Prostate gland (tissue), 2 donors: ENCODE data around the gene LMTK3. TPM values are rescaled to one million over a fixed set of nuclear protein-coding genes. Genes with fewer than 3 reads are reported as not detected.

Experiments
- DNase-seq: peaks from one replicate; pipeline ENCODE4 v3.0.0-alpha.2; 2019; ENCODE audit warnings: low spot score
- H3K27ac ChIP-seq, 2 donors: fragments of 200-600 bp; sonication (generic); 2 replicates each; pipeline ENCODE4 v1.5.1; 2017 to 2019
- H3K27me3 ChIP-seq: fragments of 200-600 bp; sonication (generic); replicated peaks from 2 replicates; pipeline ENCODE4 v1.5.1; 2019; ENCODE audit not compliant: insufficient read depth
- H3K36me3 ChIP-seq, 2 donors: fragments of 200-600 bp; sonication (generic); 1 replicate in 1 of 2; 2 replicates in 1 of 2; pipeline versions ENCODE4 v1.5.1 to v1.8.1; 2017 to 2019
- H3K4me1 ChIP-seq: fragments of 200-600 bp; sonication (generic); replicated peaks from 2 replicates; pipeline ENCODE4 v1.5.1; 2019
- H3K4me3 ChIP-seq, 2 donors: fragments of 200-600 bp; sonication (generic); 2 replicates each; pipeline ENCODE4 v1.5.1; 2017 to 2019
- H3K9me3 ChIP-seq: fragments of 200-600 bp; sonication (generic); 2 replicates; pipeline ENCODE4 v1.5.1; 2017
- POLR2A ChIP-seq: fragments of 450-650 bp; IDR thresholded peaks from one replicate; pipeline ENCODE4 v1.6.1; 2016; ENCODE audit warnings: antibody characterized with exemption, mild to moderate bottlenecking
- POLR2AphosphoS5 ChIP-seq: sonication (generic); formaldehyde crosslinking; IDR thresholded peaks from one replicate; pipeline ENCODE4 v1.6.1; 2017; ENCODE audit warnings: antibody characterized with exemption
- WGBS: methylation state at CpG from one replicate; pipeline ENCODE4 v1.1.5; 2018; 5-methylcytosine and 5-hydroxymethylcytosine counted together
- intact Hi-C: fragments of 100-400 bp; cut with DNase I; formaldehyde crosslinking; loops from one replicate; pipeline ENCODE4 v1.14.2; 2022
- total RNA-seq, 2 donors: library from RNA; depleted of rRNA; stranded (reverse); fragments of >200 nt; gene quantifications; one replicate each; pipeline ENCODE4 v1.1.0, GENCODE V29; 2016
- TF ChIP-seq, protein P1 (sequence below), 4 experiments: fragments of 200-600 bp in 2 of 4; fragments of 450-650 bp in 2 of 4; sonication (generic) in 2 of 4; IDR thresholded peaks; 1 replicate in 3 of 4; 2 replicates in 1 of 4; pipeline ENCODE4 v1.5.1; 2016 to 2019; ENCODE audit warnings: antibody characterized with exemption in 4 of 4, mild to moderate bottlenecking in 2 of 4, moderate library complexity in 2 of 4

Gene LMTK3
- total RNA-seq, 2 donors from 2014 or later, result 7.4 to 10.2 TPM

GRCh38 chr19:48547722-48548121, 36.1 kb upstream of the LMTK3 start:
- intact Hi-C loops, result no loop called here
- H3K4me3 ChIP-seq, result no peak overlapping the region
- no peak overlapping the region for H3K27ac ChIP-seq
- TF ChIP-seq POLR2AphosphoS5 (no peak), POLR2A (no peak)
- TF ChIP-seq, protein P1, sequence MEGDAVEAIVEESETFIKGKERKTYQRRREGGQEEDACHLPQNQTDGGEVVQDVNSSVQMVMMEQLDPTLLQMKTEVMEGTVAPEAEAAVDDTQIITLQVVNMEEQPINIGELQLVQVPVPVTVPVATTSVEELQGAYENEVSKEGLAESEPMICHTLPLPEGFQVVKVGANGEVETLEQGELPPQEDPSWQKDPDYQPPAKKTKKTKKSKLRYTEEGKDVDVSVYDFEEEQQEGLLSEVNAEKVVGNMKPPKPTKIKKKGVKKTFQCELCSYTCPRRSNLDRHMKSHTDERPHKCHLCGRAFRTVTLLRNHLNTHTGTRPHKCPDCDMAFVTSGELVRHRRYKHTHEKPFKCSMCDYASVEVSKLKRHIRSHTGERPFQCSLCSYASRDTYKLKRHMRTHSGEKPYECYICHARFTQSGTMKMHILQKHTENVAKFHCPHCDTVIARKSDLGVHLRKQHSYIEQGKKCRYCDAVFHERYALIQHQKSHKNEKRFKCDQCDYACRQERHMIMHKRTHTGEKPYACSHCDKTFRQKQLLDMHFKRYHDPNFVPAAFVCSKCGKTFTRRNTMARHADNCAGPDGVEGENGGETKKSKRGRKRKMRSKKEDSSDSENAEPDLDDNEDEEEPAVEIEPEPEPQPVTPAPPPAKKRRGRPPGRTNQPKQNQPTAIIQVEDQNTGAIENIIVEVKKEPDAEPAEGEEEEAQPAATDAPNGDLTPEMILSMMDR (IDR thresholded peaks at IDR 0.05), result no peak
- H3K27me3 ChIP-seq, result no peaks in the 10 kb centered on the region
- peaks cover 9% of the 10 kb centered on the region for H3K4me1 ChIP-seq
- DNase-seq, result no peak
- WGBS, result 85% methylated on average over 1 of the region's 1 CpG
- H3K36me3 ChIP-seq, result no peaks in the 10 kb centered on the region
- no peaks in the 10 kb centered on the region for H3K9me3 ChIP-seq

DNA sequence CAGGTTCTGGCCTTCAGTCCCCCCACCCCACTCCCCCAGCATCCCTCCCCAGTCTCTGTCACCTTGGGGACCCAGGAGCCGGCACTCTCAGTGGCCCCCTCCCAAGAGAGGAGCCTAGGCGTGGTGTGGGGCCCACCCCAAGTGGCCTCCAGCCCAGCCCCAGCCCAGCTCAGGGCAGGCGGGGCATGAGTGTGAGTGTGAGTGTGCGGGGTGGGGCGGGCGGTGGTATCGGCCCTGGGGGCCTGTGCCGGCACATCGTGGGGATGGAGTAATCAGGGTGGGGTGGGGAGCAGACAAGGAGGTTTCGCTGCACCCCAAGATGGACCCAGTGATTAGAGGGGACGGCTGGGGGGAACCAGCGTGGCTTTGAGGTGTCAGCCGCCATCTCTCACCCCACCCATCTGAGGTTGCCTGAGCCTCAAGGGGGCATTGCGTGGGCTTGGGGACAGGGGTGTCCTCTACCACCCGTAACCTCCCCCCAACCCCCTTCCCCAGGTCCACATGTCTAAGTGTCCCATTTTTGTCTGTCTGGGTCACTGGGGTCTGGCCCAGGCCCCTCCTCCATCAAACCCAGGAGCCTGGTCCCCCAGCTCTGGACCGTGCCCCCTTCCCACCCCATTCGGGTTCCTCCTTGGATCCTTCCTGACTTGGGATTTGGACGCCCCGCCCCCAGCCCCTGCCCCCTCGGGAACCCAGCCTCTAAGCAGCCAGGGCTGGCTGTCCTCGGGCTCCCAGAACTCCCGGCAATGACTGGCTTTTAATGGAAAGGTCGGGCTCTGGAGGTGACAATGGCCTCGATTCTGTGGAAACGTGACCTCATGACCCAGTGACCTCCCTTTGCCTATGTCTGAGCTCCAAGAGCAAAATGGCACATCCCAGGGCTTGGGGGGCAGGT, 33.5 kb upstream of the LMTK3 start:
- peaks cover 4% of the 10 kb centered on the region for H3K4me1 ChIP-seq
- TF ChIP-seq, protein P1 (IDR thresholded peaks at IDR 0.05), result no peak
- TF ChIP-seq POLR2AphosphoS5, result no peak
- H3K27ac ChIP-seq, result no peak overlapping the region
- H3K9me3 ChIP-seq, result no peaks in the 10 kb centered on the region
- intact Hi-C loops, result no loop called here
- DNase-seq, result no peak
- no peaks in the 10 kb centered on the region for H3K36me3 ChIP-seq
- 63% methylated on average over 25 of the region's 25 CpGs for WGBS
- no peak overlapping the region for H3K4me3 ChIP-seq
- H3K27me3 ChIP-seq, result no peaks in the 10 kb centered on the region

- peaks cover 4% of the 10 kb centered on the region for H3K4me1 ChIP-seq
- peak; percentile 93 for TF ChIP-seq POLR2AphosphoS5
- TF ChIP-seq POLR2A, result no peak
These were observed 31.6 kb upstream of the LMTK3 start for GRCh38 chr19:48543121-48543710.

DNA sequence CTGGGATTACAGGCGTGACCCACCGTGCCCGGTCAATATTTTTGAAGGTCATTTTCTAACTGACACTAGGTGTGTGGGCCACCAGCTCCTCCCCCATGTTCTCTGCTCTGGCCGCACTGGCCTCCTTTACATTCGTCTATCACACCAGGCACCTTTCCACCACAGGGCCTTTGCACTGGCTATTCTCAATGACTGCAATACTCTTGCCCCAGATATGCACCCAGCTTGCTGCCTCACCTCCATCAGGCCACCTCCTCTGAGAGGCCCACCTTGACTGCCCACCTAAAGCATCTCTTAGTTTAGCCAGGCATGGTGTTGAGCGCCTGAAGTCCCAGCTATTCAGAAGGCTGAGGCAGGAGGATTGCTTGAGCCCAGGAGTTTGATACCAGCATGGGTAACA, 30.2 kb upstream of the LMTK3 start:
- Histone ChIP-seq H3K4me1 (peaks cover 4% of the 10 kb centered on the region), H3K36me3 (no peaks in the 10 kb centered on the region), H3K4me3 (no peak overlapping the region), H3K27me3 (no peaks in the 10 kb centered on the region), H3K27ac (no peak overlapping the region), H3K9me3 (no peaks in the 10 kb centered on the region)
- DNase-seq, result no peak
- TF ChIP-seq POLR2A (no peak), POLR2AphosphoS5 (no peak)
- TF ChIP-seq, protein P1 (IDR thresholded peaks at IDR 0.05), result no peak
- 89% methylated on average over 6 of the region's 6 CpGs for WGBS
- intact Hi-C loops, result no loop called here

More at GRCh38 chr19:48543121-48543710, 31.6 kb upstream of the LMTK3 start:
- intact Hi-C loops, result no loop called here
- Histone ChIP-seq H3K4me3 (no peak overlapping the region), H3K36me3 (no peaks in the 10 kb centered on the region), H3K27me3 (no peaks in the 10 kb centered on the region), H3K9me3 (no peaks in the 10 kb centered on the region), H3K27ac (peak overlapping the region; percentile 65 to 78)
- DNase-seq, result peak; percentile 92
- 10% methylated on average over 19 of the region's 19 CpGs for WGBS

GRCh38 chr19:48540110-48540509, 28.5 kb upstream of the LMTK3 start:
- TF ChIP-seq, protein P1 (IDR thresholded peaks at IDR 0.05), result no peak
- TF ChIP-seq POLR2AphosphoS5, result no peak
- TF ChIP-seq POLR2A, result no peak
- 33% methylated on average over 7 of the region's 7 CpGs for WGBS

More at GRCh38 chr19:48540110-48540509, 28.5 kb upstream of the LMTK3 start:
- H3K4me1 ChIP-seq, result peaks cover 4% of the 10 kb centered on the region
- H3K27ac ChIP-seq, result no peak overlapping the region
- H3K27me3 ChIP-seq, result no peaks in the 10 kb centered on the region
- H3K9me3 ChIP-seq, result no peaks in the 10 kb centered on the region
- no peaks in the 10 kb centered on the region for H3K36me3 ChIP-seq
- DNase-seq, result no peak
- no peak overlapping the region for H3K4me3 ChIP-seq
- intact Hi-C loops, result no loop called here
